Activated CD4-positive, alpha-beta T cell treated with anti-CD3 and anti-CD28 coated beads, Interleukin-2, amount 10 ng/mL, durations not matched to agents 7 days and 5 days (primary cell): ENCODE data around the gene NEURL1B. TPM values are rescaled to one million over a fixed set of nuclear protein-coding genes. Genes with fewer than 3 reads are reported as not detected.
A peak's percentile ranks its signal among the peaks of the same experiment; 100 is the strongest.

Experiments
- CTCF ChIA-PET: fragments of 350-600 bp; sonication (Branson Sonifier 250); formaldehyde crosslinking; loops from one replicate; lab custom pipeline; 2021; ENCODE audit warnings: antibody characterized with exemption; lab: Charles Lee
- POLR2A ChIA-PET: fragments of 350-600 bp; sonication (Branson Sonifier 250); formaldehyde crosslinking; loops from one replicate; lab custom pipeline; 2021; ENCODE audit warnings: antibody characterized with exemption; lab: Charles Lee
- DNase-seq: peaks from one replicate; pipeline ENCODE4 v3.0.0-alpha.2; 2020
- H3K27ac Mint-ChIP-seq: one replicate; pipeline ENCODE4 v1.8.0; 2021; ENCODE audit warnings: mild to moderate bottlenecking, moderate library complexity, mixed read lengths
- H3K27me3 Mint-ChIP-seq: one replicate; pipeline ENCODE4 v1.8.0; 2021; ENCODE audit warnings: mixed read lengths
- H3K36me3 Mint-ChIP-seq: one replicate; pipeline ENCODE4 v1.8.0; 2021; ENCODE audit warnings: low read depth, mixed read lengths
- H3K4me1 Mint-ChIP-seq: one replicate; pipeline ENCODE4 v1.8.0; 2021; ENCODE audit warnings: mixed read lengths
- H3K4me3 Mint-ChIP-seq: one replicate; pipeline ENCODE4 v1.8.0; 2021; ENCODE audit warnings: mild to moderate bottlenecking, moderate library complexity, mixed read lengths
- H3K9me3 Mint-ChIP-seq: one replicate; pipeline ENCODE4 v1.8.0; 2021; ENCODE audit warnings: mixed read lengths
- total RNA-seq, 2 experiments: library from RNA; stranded (reverse); gene quantifications; one replicate each; pipeline ENCODE4 v1.2.3, GENCODE V29; 2021

NEURL1B gene
- total RNA-seq, 2 experiments from 2014 or later, result 7.8 to 8.7 TPM

DNA sequence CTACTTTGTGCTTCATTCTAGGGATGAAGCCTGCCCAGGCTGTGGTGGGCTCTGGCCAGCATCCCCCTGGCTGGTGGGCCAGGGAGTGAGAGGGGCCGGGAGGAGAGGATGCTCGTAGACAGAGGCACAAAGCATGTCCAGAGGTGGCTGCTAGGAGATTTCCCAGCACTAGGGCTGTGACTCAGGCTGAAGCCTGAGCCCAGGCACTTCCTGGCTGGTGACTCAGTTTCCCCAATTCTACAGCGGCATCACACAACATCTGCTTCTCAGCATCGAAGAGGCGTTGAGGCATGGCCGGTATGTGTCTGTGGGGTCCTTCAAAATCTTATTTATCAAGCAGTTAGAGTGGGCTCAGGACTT lies 74.3 kb downstream of the NEURL1B start:
- no peak for DNase-seq
- no peak overlapping the region for H3K27ac Mint-ChIP-seq
- H3K9me3 Mint-ChIP-seq, result no peaks in the 10 kb centered on the region
- peaks cover 4% of the 10 kb centered on the region for H3K27me3 Mint-ChIP-seq
- H3K4me3 Mint-ChIP-seq, result no peak overlapping the region
- peaks cover 4% of the 10 kb centered on the region for H3K4me1 Mint-ChIP-seq
- no peaks in the 10 kb centered on the region for H3K36me3 Mint-ChIP-seq
- POLR2A ChIA-PET, result no interaction called here
- CTCF ChIA-PET, result interaction anchor here (0.5 to 3.7 kb wide), 19 partner anchors 9 to 518 kb away, joined by 3 to 52 read pairs (median 4); partner anchors contain the start of genes DUSP1 and RPL26L1

DNA sequence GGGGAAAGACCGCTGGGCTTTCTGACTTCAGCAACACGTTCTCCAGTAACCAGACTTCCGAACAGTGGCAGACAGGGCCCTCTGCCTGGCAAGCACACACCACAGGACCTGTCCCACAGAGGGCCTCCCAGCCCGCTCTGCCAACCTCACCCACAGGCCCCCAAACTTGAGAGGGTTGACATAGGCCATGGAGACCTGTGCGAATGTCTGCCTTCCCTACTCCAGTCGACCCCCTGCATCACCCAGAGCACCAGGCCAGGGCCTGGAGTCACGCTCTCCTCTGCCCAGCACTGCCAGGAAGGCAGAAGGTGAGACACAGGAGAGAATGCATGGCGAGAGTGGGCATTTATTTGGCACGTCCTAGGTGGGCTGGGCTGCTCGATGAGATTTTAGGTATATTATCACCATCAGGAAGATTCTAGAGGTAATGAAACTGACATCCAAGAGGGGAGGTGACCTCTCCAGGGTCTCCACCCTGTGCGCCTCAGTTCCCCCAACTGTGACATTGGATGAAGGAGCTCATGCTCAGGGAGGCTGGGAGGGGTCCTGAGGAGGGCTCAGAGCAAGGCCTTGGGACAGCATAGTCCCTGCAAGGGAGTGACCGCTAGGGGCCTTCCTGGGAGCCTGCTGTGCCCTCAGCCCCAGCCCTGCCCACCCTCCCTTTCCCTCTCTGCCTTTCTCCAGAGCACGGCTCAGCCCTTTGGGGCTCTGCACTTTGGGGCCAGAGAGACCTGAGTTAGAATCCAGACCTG lies 75.0 kb downstream of the NEURL1B start:
- H3K36me3 Mint-ChIP-seq, result no peaks in the 10 kb centered on the region
- ChIA-PET POLR2A (no interaction called here), CTCF (interaction anchor here (0.6 to 1.6 kb wide), 9 partner anchors 9 to 279 kb away, joined by 3 to 16 read pairs (median 4); partner anchors contain the start of gene DUSP1)
- peaks cover 4% of the 10 kb centered on the region for H3K4me1 Mint-ChIP-seq
- H3K4me3 Mint-ChIP-seq, result no peak overlapping the region
- no peak for DNase-seq
- H3K9me3 Mint-ChIP-seq, result no peaks in the 10 kb centered on the region
- no peak overlapping the region for H3K27ac Mint-ChIP-seq
- H3K27me3 Mint-ChIP-seq, result peaks cover 4% of the 10 kb centered on the region

DNA sequence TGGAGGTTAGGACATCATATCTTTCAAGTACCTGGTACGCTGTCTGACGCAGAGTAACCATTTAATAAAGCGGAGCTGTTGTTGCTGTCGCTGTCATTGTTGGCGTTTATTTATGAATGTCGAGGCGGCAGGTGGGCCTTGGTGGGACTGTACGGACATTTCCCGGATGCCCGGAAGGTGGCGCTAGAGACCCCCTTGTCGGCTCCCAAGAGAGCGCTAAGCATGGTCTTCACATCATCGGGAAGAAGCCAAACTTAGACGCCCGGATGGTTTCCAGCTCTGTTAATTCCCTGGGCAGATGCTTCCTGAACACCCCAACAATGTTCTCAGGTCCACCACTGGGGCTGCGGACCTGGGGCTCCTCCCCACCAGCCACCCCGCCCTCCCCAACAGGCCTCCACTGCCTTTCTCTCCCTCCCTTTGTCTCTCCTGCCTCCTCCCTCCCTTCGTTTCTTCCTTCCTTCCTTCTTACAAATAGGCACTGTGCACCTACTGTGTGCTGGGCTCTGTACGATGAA lies 75.8 kb downstream of the NEURL1B start:
- POLR2A ChIA-PET, result no interaction called here
- CTCF ChIA-PET, result interaction anchor here (0.6 to 1.6 kb wide), 10 partner anchors 10 to 278 kb away, joined by 3 to 16 read pairs (median 4); partner anchors contain the start of gene DUSP1
- H3K27me3 Mint-ChIP-seq, result peaks cover under 1% of the 10 kb centered on the region
- H3K27ac Mint-ChIP-seq, result peak overlapping the region; percentile 55
- no peaks in the 10 kb centered on the region for H3K9me3 Mint-ChIP-seq
- H3K36me3 Mint-ChIP-seq, result no peaks in the 10 kb centered on the region
- H3K4me3 Mint-ChIP-seq, result no peak overlapping the region
- peaks cover 4% of the 10 kb centered on the region for H3K4me1 Mint-ChIP-seq
- peak; percentile 80 for DNase-seq

GRCh38 chr5:172717481-172718195 lies 76.6 kb downstream of the NEURL1B start:
- no peak for DNase-seq
- POLR2A ChIA-PET, result no interaction called here
- no peak overlapping the region for H3K27ac Mint-ChIP-seq
- no peaks in the 10 kb centered on the region for H3K9me3 Mint-ChIP-seq
- no peaks in the 10 kb centered on the region for H3K36me3 Mint-ChIP-seq
- H3K4me1 Mint-ChIP-seq, result peaks cover 4% of the 10 kb centered on the region
- H3K27me3 Mint-ChIP-seq, result no peaks in the 10 kb centered on the region
- no peak overlapping the region for H3K4me3 Mint-ChIP-seq
- CTCF ChIA-PET, result interaction anchor here (0.9 to 1.6 kb wide), 7 partner anchors 17 to 233 kb away, joined by 3 to 16 read pairs (median 4); partner anchors contain the start of gene DUSP1

DNA sequence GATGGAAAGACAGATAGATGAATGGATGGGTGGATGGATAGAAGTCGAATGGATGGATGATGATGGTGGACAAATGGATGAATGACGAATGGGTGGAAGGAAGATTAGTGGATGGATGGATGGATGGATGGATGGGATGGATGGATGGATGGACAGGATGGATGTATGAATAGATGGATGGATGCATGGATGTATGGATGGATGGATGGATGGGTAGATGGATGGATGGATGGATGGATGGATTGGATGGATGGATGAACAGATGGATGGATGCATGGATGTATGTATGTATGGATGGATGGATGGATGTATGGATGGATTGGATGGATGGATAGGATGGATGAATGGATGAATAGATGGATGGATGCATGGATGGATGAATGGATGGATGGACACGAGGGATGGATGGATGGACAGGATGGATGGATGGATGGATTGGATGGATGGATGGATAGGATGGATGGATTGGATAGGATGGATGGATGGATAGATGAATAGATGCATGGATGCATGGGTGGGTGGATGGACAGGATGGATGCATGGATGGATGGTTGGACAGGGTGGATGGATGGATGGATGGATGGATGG lies 77.6 kb downstream of the NEURL1B start:
- Mint-ChIP-seq H3K4me3 (no peak overlapping the region), H3K4me1 (peaks cover 4% of the 10 kb centered on the region), H3K27me3 (peaks cover 3% of the 10 kb centered on the region), H3K9me3 (no peaks in the 10 kb centered on the region), H3K36me3 (no peaks in the 10 kb centered on the region), H3K27ac (no peak overlapping the region)
- POLR2A ChIA-PET, result no interaction called here
- CTCF ChIA-PET, result no interaction called here
- no peak for DNase-seq

GRCh38 chr5:172719211-172719610 lies 78.1 kb downstream of the NEURL1B start:
- Mint-ChIP-seq H3K36me3 (no peaks in the 10 kb centered on the region), H3K4me1 (peaks cover 4% of the 10 kb centered on the region), H3K9me3 (no peaks in the 10 kb centered on the region), H3K27ac (no peak overlapping the region), H3K27me3 (peaks cover 4% of the 10 kb centered on the region), H3K4me3 (no peak overlapping the region)
- ChIA-PET CTCF (interaction anchor here (2.0 kb wide), 1 partner anchor 213 kb away, joined by 9 read pairs; no protein-coding TSS in a partner anchor), POLR2A (no interaction called here)
- no peak for DNase-seq

DNA sequence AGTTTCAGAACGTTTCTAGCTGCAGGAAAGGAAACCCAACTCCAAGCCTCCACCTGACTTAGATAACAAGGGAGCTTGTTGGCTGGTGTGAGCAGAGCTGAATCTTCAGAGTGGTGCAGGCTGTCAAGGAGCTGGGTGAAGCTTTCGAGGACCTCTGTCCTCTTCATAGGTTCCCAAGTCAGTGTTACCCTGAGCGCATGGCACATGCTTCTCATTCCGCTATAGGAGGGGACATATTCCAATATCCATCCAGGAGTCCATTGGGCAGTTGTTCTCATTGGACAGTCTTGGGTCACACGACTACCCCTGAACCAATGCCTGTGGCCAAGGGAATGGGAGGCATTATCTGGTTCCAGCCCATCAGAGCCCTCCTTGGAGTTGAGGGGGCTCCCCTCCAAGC lies 79.6 kb downstream of the NEURL1B start:
- H3K27ac Mint-ChIP-seq, result no peak overlapping the region
- peaks cover 4% of the 10 kb centered on the region for H3K4me1 Mint-ChIP-seq
- DNase-seq, result no peak
- no peaks in the 10 kb centered on the region for H3K36me3 Mint-ChIP-seq
- no peak overlapping the region for H3K4me3 Mint-ChIP-seq
- ChIA-PET POLR2A (no interaction called here), CTCF (interaction anchor here (0.8 to 2.0 kb wide), 5 partner anchors 10 to 213 kb away, joined by 3 to 9 read pairs (median 3); no protein-coding TSS in a partner anchor)
- H3K9me3 Mint-ChIP-seq, result no peaks in the 10 kb centered on the region
- peaks cover 4% of the 10 kb centered on the region for H3K27me3 Mint-ChIP-seq

DNA sequence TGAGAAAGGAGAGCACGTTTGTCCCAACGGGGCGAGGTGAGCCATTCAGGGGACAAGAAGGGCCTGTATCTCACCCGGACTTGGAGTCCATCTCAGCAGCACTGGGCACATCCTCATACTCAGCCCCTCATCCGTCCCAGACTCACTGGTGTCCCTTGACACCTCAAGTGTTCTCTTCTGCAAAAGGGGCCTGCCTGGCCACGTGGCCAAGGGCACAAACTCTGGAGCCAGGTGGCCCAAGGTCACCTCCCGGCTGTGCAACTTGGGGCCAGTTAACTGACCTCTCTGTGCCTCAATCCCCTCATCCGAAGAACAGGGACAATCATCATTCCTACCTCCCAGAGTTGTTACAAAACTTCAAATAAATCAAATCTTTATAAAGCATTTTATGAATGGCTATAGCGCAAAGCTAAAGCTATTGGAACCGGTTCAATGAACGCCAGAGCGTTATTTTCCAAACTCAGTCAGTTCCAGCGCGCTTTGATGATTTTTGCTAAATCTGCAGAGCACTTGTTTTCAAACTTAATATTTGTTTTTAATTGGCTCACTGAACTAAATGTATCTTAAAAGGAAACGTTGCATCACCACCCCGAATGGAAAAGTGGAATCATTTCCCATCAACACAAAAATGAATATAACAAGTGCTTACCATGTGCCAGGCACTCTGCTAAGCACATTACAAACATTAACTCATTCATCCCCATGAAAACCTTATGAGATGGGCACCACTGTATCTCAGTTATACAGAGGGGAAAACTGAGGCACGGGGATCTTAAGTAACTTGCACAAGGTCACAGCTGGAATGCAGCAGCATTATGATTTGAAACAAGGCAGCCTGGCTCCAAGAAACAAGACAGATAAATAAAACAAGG lies 80.6 kb downstream of the NEURL1B start:
- peaks cover 4% of the 10 kb centered on the region for H3K27me3 Mint-ChIP-seq
- POLR2A ChIA-PET, result no interaction called here
- no peak overlapping the region for H3K27ac Mint-ChIP-seq
- H3K4me1 Mint-ChIP-seq, result peaks cover 2% of the 10 kb centered on the region
- DNase-seq, result no peak
- H3K9me3 Mint-ChIP-seq, result no peaks in the 10 kb centered on the region
- H3K36me3 Mint-ChIP-seq, result no peaks in the 10 kb centered on the region
- CTCF ChIA-PET, result interaction anchor here (1.2 to 1.6 kb wide), 2 partner anchors 43 to 50 kb away, joined by 4 read pairs; partner anchors contain the start of gene DUSP1
- no peak overlapping the region for H3K4me3 Mint-ChIP-seq

DNA sequence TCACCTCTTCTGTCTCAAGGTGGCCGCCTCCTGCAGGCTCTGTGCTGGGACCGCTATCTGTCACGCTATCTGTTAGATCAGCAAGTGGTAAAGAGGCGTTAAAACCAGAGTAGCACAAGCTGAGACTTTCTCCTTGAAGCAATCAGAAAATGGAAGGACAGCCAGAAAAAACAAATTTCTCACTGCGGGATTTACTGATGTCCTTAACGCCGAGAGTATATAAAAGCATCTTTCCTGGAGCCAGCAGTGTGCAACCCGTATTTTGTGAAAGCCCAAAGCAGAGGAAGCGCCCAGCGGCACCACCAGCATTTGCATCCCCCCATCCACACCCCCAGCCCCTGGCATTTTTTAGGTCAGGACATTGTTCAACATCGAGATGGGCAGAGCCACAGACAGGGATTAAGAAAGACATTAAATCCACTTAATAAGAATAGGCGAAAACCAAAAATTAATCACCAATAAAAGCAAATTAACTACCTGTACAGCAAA lies 81.3 kb downstream of the NEURL1B start:
- H3K27me3 Mint-ChIP-seq, result peaks cover 4% of the 10 kb centered on the region
- no peak overlapping the region for H3K4me3 Mint-ChIP-seq
- DNase-seq, result no peak

DNA sequence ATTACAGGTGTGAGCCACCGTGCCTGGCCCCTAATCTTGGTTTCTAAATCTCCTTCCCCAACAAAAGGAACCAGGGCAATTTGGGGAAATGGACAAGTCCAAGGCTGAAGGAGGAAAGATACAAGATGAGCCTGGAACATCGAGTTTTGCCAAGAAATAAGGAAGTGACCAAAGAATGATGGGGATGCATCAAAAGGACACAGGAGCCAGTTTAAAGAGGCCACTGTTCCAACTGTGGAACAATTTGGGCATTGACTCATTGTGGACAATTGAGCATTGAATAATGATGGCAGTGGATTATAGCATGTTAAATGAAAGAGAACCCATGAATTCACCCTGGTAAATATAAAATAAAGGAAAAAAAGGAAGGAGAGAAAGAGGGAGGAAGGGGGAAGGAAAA lies 82.4 kb downstream of the NEURL1B start:
- Mint-ChIP-seq H3K27ac (no peak overlapping the region), H3K36me3 (no peaks in the 10 kb centered on the region), H3K9me3 (no peaks in the 10 kb centered on the region), H3K4me3 (no peak overlapping the region), H3K4me1 (no peaks in the 10 kb centered on the region), H3K27me3 (peaks cover 4% of the 10 kb centered on the region)
- DNase-seq, result no peak
- POLR2A ChIA-PET, result no interaction called here
- CTCF ChIA-PET, result interaction anchor here (1.5 to 1.9 kb wide), 4 partner anchors 9 to 209 kb away, joined by 4 to 8 read pairs (median 4); partner anchors contain the start of gene DUSP1

More for the DNA sequence above, 81.3 kb downstream of the NEURL1B start:
- POLR2A ChIA-PET, result no interaction called here
- CTCF ChIA-PET, result interaction anchor here (0.6 to 1.6 kb wide), 4 partner anchors 43 to 199 kb away, joined by 4 to 6 read pairs (median 4); partner anchors contain the start of gene DUSP1
- H3K36me3 Mint-ChIP-seq, result no peaks in the 10 kb centered on the region
- H3K9me3 Mint-ChIP-seq, result no peaks in the 10 kb centered on the region
- peaks cover under 1% of the 10 kb centered on the region for H3K4me1 Mint-ChIP-seq
- H3K27ac Mint-ChIP-seq, result no peak overlapping the region

DNA sequence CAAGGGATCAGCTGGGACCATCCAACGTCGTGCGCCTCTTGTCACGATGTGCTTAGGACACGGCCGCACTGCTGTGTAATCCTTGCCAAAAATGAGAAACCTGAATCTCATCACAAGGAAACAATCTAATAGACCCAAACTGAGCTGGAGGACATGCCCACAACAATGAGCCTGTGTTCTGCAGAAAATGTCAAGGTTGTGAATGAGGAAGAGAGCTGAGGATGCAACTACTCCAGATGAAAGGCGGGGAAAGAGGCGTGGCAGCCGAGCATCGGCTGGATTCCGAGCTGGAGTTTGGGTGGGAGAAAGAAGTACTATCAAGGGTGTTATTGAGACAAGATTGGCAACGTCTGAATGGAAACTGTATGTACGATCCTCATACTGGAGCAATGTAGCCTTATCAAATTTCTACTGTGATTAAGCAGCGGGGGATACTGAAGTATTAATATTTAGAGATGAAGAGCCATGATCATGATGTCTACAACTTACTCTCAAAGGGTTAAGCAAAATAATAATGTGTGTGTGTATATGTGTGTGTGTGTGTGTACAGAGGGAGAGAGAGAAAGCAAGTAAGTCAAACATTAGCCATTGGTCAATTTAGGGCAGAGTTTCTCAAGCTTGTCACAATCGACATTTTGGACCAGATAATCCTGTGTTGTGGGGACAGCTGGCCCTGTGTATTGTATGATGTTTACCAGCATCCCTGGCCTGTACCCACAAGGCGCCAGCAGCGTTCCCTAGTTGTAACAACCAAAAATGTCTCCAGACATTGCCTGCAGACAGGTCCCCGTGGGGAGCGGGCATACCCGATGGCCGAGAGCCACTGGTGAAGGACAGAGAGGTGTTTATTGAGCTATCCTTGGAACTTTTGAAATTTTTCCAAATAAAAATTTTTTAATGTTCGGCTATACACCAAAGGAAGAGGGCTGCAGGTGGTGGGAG lies 83.5 kb downstream of the NEURL1B start:
- Mint-ChIP-seq H3K27me3 (peaks cover 4% of the 10 kb centered on the region), H3K4me3 (no peak overlapping the region), H3K27ac (no peak overlapping the region), H3K36me3 (no peaks in the 10 kb centered on the region), H3K4me1 (no peaks in the 10 kb centered on the region), H3K9me3 (no peaks in the 10 kb centered on the region)
- no peak for DNase-seq
- CTCF ChIA-PET, result interaction anchor here (1.3 to 1.9 kb wide), 4 partner anchors 9 to 208 kb away, joined by 3 to 8 read pairs (median 4); no protein-coding TSS in a partner anchor
- POLR2A ChIA-PET, result no interaction called here
